Esophagus muscularis mucosa (tissue), 3 donors: ENCODE measurements around the gene INSM1.

Source experiments
- EP300 ChIP-seq: sonication (generic); formaldehyde crosslinking; IDR thresholded peaks from one replicate; pipeline ENCODE4 v1.6.1; 2017; ENCODE audit warnings: antibody characterized with exemption
- TF ChIP-seq, protein P1 (sequence below), 3 experiments: fragments of 200-600 bp in 2 of 3; fragments of 450-650 bp in 1 of 3; sonication (generic) in 2 of 3; IDR thresholded peaks; one replicate each; pipeline ENCODE4 v1.5.1; 2017 to 2019; ENCODE audit warnings: antibody characterized with exemption in 3 of 3, mild to moderate bottlenecking in 2 of 3, moderate library complexity in 1 of 3

GRCh38 chr20:20401991-20402390, 34.1 kb downstream of the INSM1 start:
- TF ChIP-seq, protein P1, sequence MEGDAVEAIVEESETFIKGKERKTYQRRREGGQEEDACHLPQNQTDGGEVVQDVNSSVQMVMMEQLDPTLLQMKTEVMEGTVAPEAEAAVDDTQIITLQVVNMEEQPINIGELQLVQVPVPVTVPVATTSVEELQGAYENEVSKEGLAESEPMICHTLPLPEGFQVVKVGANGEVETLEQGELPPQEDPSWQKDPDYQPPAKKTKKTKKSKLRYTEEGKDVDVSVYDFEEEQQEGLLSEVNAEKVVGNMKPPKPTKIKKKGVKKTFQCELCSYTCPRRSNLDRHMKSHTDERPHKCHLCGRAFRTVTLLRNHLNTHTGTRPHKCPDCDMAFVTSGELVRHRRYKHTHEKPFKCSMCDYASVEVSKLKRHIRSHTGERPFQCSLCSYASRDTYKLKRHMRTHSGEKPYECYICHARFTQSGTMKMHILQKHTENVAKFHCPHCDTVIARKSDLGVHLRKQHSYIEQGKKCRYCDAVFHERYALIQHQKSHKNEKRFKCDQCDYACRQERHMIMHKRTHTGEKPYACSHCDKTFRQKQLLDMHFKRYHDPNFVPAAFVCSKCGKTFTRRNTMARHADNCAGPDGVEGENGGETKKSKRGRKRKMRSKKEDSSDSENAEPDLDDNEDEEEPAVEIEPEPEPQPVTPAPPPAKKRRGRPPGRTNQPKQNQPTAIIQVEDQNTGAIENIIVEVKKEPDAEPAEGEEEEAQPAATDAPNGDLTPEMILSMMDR (IDR thresholded peaks at IDR 0.05), result no peak
- TF ChIP-seq EP300, result no peak
